Lower leg skin (tissue), 4 donors: Measurements from ENCODE around the gene SLC16A6. TPM values are rescaled to one million over a fixed set of nuclear protein-coding genes. Genes with fewer than 3 reads are reported as not detected.
A peak's percentile ranks its signal among the peaks of the same experiment; 100 is the strongest.
"Not testable (repeated sequence)": the region's sequence is repeated elsewhere in the genome, so short reads cannot be mapped to it uniquely, and the experiment has no call there.

Experiments used
- DNase-seq, 2 donors: peaks; one replicate each; pipeline ENCODE4 v3.0.0-alpha.2; 2019; ENCODE audit warnings: low spot score in 2 of 2
- H3K4me3 ChIP-seq: fragments of 200-600 bp; sonication (generic); 2 replicates; pipeline ENCODE4 v1.5.1; 2017; ENCODE audit warnings: mild to moderate bottlenecking, low read depth; ENCODE audit not compliant: poor library complexity, severe bottlenecking
- POLR2A ChIP-seq, 2 donors: fragments of 450-650 bp; IDR thresholded peaks; one replicate each; pipeline ENCODE4 v1.6.1; 2016 to 2017; ENCODE audit warnings: antibody characterized with exemption in 2 of 2, mild to moderate bottlenecking in 1 of 2, moderate library complexity in 1 of 2
- WGBS, 2 donors: methylation state at CpG; one replicate each; pipeline ENCODE4 v1.1.5; 2018; 5-methylcytosine and 5-hydroxymethylcytosine counted together
- intact Hi-C: fragments of 100-400 bp; cut with DNase I; formaldehyde crosslinking; loops from one replicate; pipeline ENCODE4 v1.15.0; 2023; ENCODE audit warnings: low total_unique reads
- total RNA-seq, 4 donors: library from RNA; depleted of rRNA; stranded (reverse); fragments of >200 nt; gene quantifications; one replicate each; pipeline ENCODE4 v1.1.0, GENCODE V29; 2016
- TF ChIP-seq, protein P1 (sequence below), 3 donors: fragments of 450-650 bp; IDR thresholded peaks; one replicate each; pipeline ENCODE4 v1.5.1; 2016; ENCODE audit warnings: antibody characterized with exemption in 3 of 3, mild to moderate bottlenecking in 3 of 3, moderate library complexity in 2 of 3

SLC16A6 gene
- total RNA-seq, 4 donors from 2014 or later, result 2.7 to 10.3 (median 7.8) TPM

DNA sequence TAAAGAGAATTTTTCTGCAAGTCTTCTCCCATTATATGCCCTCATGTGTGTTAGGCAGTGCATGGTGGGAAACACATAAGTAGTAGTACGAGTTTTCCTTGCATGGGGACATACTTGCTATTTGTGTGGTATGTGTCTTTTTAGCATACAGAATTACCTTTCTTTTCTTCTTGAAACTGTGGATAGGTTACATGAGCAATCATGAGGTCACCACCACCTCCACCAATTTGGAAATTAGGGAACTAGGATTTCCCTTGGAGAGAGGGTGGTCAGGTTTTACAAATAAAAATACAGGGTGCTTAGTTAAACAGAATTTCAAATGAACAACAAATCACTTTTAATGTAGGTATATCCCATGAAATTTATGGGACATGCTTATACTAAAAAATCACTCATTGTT lies 59.4 kb downstream of the SLC16A6 start:
- intact Hi-C loops, result no loop called here
- no peak for TF ChIP-seq POLR2A (IDR thresholded peaks at IDR 0.05)
- TF ChIP-seq, protein P1, sequence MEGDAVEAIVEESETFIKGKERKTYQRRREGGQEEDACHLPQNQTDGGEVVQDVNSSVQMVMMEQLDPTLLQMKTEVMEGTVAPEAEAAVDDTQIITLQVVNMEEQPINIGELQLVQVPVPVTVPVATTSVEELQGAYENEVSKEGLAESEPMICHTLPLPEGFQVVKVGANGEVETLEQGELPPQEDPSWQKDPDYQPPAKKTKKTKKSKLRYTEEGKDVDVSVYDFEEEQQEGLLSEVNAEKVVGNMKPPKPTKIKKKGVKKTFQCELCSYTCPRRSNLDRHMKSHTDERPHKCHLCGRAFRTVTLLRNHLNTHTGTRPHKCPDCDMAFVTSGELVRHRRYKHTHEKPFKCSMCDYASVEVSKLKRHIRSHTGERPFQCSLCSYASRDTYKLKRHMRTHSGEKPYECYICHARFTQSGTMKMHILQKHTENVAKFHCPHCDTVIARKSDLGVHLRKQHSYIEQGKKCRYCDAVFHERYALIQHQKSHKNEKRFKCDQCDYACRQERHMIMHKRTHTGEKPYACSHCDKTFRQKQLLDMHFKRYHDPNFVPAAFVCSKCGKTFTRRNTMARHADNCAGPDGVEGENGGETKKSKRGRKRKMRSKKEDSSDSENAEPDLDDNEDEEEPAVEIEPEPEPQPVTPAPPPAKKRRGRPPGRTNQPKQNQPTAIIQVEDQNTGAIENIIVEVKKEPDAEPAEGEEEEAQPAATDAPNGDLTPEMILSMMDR (IDR thresholded peaks at IDR 0.05), result no peak
- 95 to 96% methylated on average over 1 of the region's 1 CpG for WGBS, 2 donors

DNA sequence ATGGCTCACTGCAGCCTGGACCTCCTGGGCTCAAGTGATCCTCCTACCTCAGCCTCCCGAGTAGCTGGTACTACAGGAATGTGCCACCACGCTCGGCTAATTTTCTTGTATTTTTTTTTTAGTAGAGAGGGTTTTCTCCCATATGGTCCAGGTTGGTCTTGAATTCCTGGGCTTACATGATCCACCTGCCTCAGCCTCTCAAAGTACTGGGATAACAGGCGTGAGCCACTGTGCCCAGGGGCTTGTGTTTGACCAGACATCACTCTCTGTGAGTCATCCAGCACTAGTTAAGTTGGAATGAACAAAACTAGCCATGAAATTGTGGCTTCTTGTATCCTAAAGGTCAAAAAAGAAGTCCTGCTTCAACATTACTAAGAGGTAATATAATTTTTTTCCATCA lies 59.8 kb downstream of the SLC16A6 start:
- DNase-seq, result peak in 1 of 2 donors; percentile 36
- intact Hi-C loops, H3K4me3 ChIP-seq: not testable (repeated sequence)
- 89 to 95% methylated on average over 4 of the region's 4 CpGs for WGBS, 2 donors

More for the DNA sequence above, 59.4 kb downstream of the SLC16A6 start:
- DNase-seq, result no peak
- no peak overlapping the region for H3K4me3 ChIP-seq

- no peak overlapping the region for H3K4me3 ChIP-seq
- peak in 1 of 2 donors; percentile 79 for DNase-seq
- intact Hi-C loops, result no loop called here
- TF ChIP-seq, protein P1 (IDR thresholded peaks at IDR 0.05), result no peak
- TF ChIP-seq POLR2A (IDR thresholded peaks at IDR 0.05), result no peak
- WGBS, 2 donors, result 90 to 93% methylated on average over 8 of the region's 8 CpGs
These were observed 61.3 kb downstream of the SLC16A6 start for GRCh38 chr17:68229619-68230018.

- H3K4me3 ChIP-seq, result no peak overlapping the region
- WGBS, 2 donors, result 46 to 66% methylated on average over 17 of the region's 17 CpGs
- TF ChIP-seq POLR2A (IDR thresholded peaks at IDR 0.05), result no peak
- TF ChIP-seq, protein P1 (IDR thresholded peaks at IDR 0.05), result no peak
- peak in 1 of 2 donors; percentile 78 for DNase-seq
- intact Hi-C loops, result no loop called here
These were observed 61.9 kb downstream of the SLC16A6 start for GRCh38 chr17:68228817-68229570.

GRCh38 chr17:68228039-68228680 lies 62.8 kb downstream of the SLC16A6 start:
- 86 to 89% methylated on average over 9 of the region's 9 CpGs for WGBS, 2 donors
- peak in 1 of 2 donors; percentile 76 for DNase-seq
- intact Hi-C loops, H3K4me3 ChIP-seq: not testable (repeated sequence)

GRCh38 chr17:68225055-68225454 lies 65.9 kb downstream of the SLC16A6 start:
- WGBS, 2 donors, result 79 to 91% methylated on average over 4 of the region's 4 CpGs
- DNase-seq, result peak in 1 of 2 donors; percentile 17
- H3K4me3 ChIP-seq, intact Hi-C loops: not testable (repeated sequence)

DNA sequence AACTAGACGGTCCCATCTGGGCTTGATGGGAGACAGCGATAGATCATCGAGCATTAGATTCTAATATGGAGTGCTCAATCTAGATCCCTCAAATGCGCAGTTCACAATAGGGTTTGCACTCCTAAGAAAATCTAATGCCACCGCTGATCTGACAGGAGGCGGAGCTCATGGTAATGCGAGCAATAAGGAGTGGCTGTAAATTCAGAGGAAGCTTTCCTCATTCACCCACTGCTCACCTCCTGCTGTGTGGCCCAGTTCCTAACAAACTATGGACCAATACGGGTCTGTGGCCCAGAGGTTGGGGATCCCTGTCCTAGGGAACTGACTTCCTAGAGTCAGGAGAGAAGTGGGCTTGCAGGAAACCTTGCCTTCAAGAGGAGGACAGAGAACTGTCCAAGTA lies 68.3 kb downstream of the SLC16A6 start:
- 89 to 94% methylated on average over 8 of the region's 8 CpGs for WGBS, 2 donors
- TF ChIP-seq POLR2A (IDR thresholded peaks at IDR 0.05), result no peak
- TF ChIP-seq, protein P1 (IDR thresholded peaks at IDR 0.05), result no peak
- intact Hi-C loops, result no loop called here
- DNase-seq, result peak in 1 of 2 donors; percentile 48
- H3K4me3 ChIP-seq, result no peak overlapping the region
